Tibial nerve (tissue), 3 donors: ENCODE measurements around the gene TEKT1.

ENCODE experiments used
- POLR2A ChIP-seq, 2 donors: fragments of 450-650 bp; IDR thresholded peaks; one replicate each; pipeline ENCODE4 v1.6.1; 2017; ENCODE audit warnings: antibody characterized with exemption in 2 of 2, mild to moderate bottlenecking in 2 of 2, moderate library complexity in 2 of 2
- TF ChIP-seq, protein P1 (sequence below), 5 experiments: fragments of 200-600 bp in 3 of 5; fragments of 450-650 bp in 2 of 5; sonication (generic) in 3 of 5; IDR thresholded peaks; one replicate each; pipeline ENCODE4 v1.5.1; 2016 to 2019; ENCODE audit warnings: antibody characterized with exemption in 5 of 5, mild to moderate bottlenecking in 3 of 5, moderate library complexity in 2 of 5

DNA sequence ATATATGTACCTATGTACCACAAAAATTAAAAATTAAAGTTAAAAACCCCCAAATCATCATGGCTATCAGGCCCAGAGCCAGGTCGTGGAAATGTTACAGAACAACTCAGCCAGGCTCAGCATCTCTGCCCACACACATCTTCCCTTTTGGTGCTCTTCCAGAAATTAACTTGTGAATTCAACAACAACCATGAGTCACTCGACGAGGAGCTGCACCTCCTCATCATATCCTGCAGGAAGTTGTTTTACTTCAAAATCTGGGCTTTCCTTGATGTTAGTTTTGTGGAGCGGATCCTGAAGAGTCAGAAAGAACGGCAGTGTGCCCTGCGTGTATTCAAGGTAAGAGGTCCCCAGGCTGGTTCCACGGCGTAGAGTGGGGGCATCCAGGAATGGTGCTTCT is 44.9 kb downstream of the TEKT1 start:
- TF ChIP-seq, protein P1, sequence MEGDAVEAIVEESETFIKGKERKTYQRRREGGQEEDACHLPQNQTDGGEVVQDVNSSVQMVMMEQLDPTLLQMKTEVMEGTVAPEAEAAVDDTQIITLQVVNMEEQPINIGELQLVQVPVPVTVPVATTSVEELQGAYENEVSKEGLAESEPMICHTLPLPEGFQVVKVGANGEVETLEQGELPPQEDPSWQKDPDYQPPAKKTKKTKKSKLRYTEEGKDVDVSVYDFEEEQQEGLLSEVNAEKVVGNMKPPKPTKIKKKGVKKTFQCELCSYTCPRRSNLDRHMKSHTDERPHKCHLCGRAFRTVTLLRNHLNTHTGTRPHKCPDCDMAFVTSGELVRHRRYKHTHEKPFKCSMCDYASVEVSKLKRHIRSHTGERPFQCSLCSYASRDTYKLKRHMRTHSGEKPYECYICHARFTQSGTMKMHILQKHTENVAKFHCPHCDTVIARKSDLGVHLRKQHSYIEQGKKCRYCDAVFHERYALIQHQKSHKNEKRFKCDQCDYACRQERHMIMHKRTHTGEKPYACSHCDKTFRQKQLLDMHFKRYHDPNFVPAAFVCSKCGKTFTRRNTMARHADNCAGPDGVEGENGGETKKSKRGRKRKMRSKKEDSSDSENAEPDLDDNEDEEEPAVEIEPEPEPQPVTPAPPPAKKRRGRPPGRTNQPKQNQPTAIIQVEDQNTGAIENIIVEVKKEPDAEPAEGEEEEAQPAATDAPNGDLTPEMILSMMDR (IDR thresholded peaks at IDR 0.05): no peak
- TF ChIP-seq POLR2A (IDR thresholded peaks at IDR 0.05): no peak
